HG03025 (cell line): ENCODE measurements around the gene LAMTOR3.
"Not testable (repeated sequence)": the region's sequence is repeated elsewhere in the genome, so short reads cannot be mapped to it uniquely, and the experiment has no call there.

ENCODE experiments used
- ATAC-seq: cut with Tn5 transposase; IDR thresholded peaks from one replicate; pipeline ENCODE4 v1.9.1; 2021; ENCODE audit warnings: mild to moderate bottlenecking, moderate library complexity; ENCODE audit not compliant: unreplicated experiment, low FRiP score

Gene LAMTOR3

DNA sequence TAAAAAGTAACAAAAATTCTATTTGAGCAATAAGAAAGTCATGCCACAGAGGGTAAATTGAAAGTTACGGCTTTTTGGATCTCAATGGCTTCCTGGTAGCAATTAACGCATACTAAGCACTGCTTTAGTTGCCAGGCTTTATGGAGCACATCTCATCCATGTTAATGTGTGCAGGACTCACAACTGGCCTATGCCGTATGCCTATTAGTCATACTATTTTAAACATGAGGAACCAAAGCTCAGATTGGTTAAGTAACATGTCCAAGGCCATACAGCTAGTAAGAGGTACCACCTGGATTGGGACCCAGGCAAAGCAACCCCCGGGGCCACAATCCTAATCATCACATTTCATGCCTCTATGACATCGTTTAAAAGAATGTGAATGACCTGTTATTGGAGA is 60.5 kb downstream of the LAMTOR3 start:
- no peak for ATAC-seq

DNA sequence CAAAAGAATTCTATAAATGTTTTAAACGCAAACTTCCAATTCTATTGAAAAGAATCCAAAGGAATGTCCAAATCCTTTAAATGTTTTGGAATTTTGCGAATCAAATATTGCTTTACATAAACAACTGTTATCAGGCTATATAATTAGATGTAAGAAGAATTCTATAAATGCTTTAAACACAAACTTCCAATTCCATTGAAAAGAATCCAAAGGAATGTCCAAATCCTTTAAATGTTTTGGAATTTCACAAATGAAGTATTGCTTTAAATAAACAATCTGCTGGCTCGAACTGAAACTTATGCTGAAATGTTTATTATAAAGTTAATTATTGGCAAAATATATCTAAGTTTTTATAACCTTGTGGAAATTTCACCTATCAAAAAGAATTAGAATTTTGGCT is 61.5 kb downstream of the LAMTOR3 start:
- ATAC-seq: no peak

- no peak for ATAC-seq
These were observed 61.9 kb downstream of the LAMTOR3 start for GRCh38 chr4:99832321-99832720.

- ATAC-seq: not testable (repeated sequence)
These were observed 64.2 kb downstream of the LAMTOR3 start for GRCh38 chr4:99830051-99830450.

GRCh38 chr4:99828477-99828876 is 65.8 kb downstream of the LAMTOR3 start:
- no peak for ATAC-seq
